ENCODE data around the gene UBALD2.
"Not testable (repeated sequence)": the region's sequence is repeated elsewhere in the genome, so short reads cannot be mapped to it uniquely, and the experiment has no call there.

UBALD2 gene

GRCh38 chr17:76254275-76254674 is 10.9 kb upstream of the UBALD2 start:
- Mint-ChIP-seq H3K4me1 (peaks cover 49% of the 10 kb centered on the region), H3K36me3 (peaks cover 1% of the 10 kb centered on the region), H3K9me3 (no peaks in the 10 kb centered on the region), H3K4me3 (no peak overlapping the region), H3K27ac (no peak overlapping the region), H3K27me3 (no peaks in the 10 kb centered on the region)

DNA sequence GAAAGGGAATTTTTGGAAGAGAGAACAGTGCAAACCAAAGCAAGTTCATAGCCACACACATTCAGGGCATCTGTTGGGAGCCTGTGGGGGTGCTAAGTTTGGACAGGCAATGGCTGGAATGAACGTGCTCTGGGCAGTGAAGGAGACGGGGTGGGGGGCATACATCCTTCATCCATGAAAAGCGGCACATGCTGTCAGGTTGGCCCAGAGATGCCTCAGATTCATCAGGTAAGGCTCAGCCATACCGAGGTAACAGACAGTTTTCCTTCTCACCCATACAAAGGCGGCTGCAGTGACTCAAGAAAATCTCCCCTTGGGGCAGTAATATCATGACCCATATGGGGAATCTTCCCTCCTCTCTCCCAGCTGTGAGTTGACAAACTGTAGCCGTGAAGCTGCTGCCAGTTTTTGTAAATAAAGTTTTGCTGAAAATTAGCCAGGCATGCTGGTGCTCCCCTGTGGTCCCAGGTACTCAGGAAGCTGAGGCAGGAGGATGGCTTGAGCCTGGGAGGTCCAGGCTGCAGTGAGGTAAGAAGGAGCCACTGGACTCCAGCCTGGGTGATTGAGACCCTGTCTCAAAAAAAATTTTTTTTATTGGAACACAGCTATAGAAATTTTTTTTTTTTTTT is 9.2 kb upstream of the UBALD2 start:
- H3K27ac Mint-ChIP-seq, result peak overlapping the region; percentile 68
- peaks cover 1% of the 10 kb centered on the region for H3K36me3 Mint-ChIP-seq
- H3K27me3 Mint-ChIP-seq, result no peaks in the 10 kb centered on the region
- no peaks in the 10 kb centered on the region for H3K9me3 Mint-ChIP-seq
- peaks cover 53% of the 10 kb centered on the region for H3K4me1 Mint-ChIP-seq
- H3K4me3 Mint-ChIP-seq, result no peak overlapping the region

DNA sequence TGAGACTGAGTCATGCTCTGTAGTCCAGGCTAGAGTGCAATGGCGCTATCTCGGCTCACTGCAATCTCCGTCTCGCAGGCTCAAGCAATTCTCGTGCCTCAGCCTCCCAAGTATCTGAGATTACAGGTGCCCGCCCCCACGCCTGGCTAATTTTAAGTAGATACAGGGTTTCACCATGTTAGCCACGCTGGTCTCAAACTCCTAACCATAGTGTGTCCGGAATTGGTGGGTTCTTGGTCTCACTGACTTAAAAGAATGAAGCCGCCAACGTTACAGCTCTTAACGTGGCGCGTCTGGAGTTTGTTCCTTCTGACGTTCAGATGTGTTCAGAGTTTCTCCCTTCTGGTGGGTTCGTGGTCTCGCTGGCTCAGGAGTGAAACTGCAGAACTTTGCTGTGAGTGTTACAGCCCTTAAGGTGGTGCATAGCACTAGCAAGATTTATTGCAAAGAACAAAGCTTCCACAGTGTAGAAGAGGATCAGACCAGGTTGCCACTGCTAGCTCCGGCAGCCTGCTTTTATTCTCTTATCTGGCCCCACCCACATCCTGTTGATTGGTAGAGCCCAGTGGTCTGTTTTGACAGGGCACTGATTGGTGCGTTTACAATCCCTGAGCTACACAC is 8.6 kb upstream of the UBALD2 start:
- Mint-ChIP-seq H3K4me3 (peak overlapping the region; percentile 65), H3K4me1 (peaks cover 51% of the 10 kb centered on the region), H3K27ac (peak overlapping the region; percentile 87)
- not testable (repeated sequence) for H3K9me3 Mint-ChIP-seq, H3K27me3 Mint-ChIP-seq, H3K36me3 Mint-ChIP-seq

DNA sequence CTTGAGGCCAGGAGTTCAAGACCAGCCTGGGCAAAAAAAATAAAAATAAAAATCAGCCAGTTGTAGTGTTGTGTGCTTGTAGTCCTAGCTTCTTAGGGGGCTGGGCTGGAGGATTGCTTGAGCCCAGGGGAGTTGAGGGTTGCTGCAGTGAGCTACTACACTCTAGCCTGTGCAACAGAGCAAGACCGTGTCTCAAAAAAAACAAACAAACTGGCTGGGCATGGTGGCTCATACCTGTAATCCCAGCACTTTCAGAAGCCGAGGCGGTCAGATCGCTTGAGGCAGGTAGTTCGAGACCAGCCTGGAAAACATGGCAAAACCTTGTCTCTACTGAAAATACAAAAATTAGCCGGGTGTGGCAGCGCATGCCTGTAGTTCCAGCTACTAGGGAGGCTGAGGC is 4.9 kb upstream of the UBALD2 start:
- H3K4me1 Mint-ChIP-seq, result peaks cover 58% of the 10 kb centered on the region
- no peaks in the 10 kb centered on the region for H3K9me3 Mint-ChIP-seq
- peak overlapping the region; percentile 51 for H3K27ac Mint-ChIP-seq
- no peak overlapping the region for H3K4me3 Mint-ChIP-seq
- no peaks in the 10 kb centered on the region for H3K27me3 Mint-ChIP-seq
- H3K36me3 Mint-ChIP-seq, result peaks cover 1% of the 10 kb centered on the region

DNA sequence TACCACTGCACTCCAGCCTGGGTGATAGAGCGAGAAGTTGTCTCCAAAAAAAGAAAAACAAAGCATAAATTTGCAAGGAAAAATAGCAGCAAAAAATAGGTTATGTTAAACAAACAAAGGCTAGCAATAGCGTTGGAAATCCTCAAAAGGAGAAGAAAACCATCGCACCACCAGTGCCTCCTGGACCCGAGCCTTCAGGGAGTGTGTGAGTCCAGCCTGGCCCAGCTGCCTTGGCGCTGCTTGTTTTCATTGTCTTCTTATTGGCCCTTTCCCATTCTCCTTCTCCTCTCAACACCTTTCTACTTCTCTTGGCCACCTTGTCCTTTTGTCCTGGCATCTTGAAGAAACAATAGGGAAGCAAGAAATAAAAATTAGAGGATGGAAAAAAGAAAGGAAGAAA is 4.5 kb upstream of the UBALD2 start:
- no peaks in the 10 kb centered on the region for H3K9me3 Mint-ChIP-seq
- H3K4me1 Mint-ChIP-seq, result peaks cover 53% of the 10 kb centered on the region
- H3K4me3 Mint-ChIP-seq, result no peak overlapping the region
- H3K27me3 Mint-ChIP-seq, result no peaks in the 10 kb centered on the region
- H3K36me3 Mint-ChIP-seq, result peaks cover 1% of the 10 kb centered on the region
- peak overlapping the region; percentile 17 for H3K27ac Mint-ChIP-seq

DNA sequence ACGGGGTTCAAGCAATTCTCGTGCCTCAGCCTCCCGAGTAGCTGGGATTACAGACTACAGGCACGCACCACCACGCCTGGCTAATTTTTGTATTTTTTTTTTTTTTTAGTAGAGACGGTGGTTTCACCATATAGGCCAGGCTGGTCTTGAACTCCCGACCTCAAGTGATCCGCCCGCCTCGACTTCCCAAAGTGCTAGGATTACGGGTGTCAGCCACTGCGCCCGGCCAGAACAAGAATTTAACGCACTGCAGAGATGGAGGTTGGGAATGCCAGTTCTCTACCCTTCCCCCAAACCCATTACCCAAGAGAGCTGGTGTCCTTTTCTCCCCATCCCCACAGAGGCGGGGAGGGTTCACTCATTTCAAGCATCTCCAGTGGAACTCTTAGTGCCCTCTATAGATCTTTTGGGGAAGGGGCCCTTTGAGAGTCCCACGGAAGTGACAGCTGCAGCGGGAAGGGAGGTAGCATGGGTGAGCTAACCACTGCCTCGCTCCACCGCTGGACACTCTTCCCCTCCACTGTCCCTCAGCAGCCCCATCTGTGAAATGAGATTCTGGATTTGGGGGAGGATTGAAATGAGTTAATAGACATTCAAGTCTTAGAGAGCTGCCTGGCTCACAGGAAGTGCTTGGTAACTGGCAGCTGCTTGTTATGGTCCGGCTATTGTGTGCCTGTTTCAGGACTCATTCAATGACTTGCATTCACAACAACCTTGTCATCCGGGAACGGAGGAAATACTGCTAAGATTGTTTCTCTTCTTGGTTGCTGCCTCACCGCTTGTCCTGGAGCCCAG is 3.5 kb upstream of the UBALD2 start:
- Mint-ChIP-seq H3K27ac (peak overlapping the region; percentile 95), H3K27me3 (no peaks in the 10 kb centered on the region), H3K36me3 (peaks cover 1% of the 10 kb centered on the region), H3K4me1 (peaks cover 44% of the 10 kb centered on the region), H3K4me3 (no peak overlapping the region), H3K9me3 (no peaks in the 10 kb centered on the region)

DNA sequence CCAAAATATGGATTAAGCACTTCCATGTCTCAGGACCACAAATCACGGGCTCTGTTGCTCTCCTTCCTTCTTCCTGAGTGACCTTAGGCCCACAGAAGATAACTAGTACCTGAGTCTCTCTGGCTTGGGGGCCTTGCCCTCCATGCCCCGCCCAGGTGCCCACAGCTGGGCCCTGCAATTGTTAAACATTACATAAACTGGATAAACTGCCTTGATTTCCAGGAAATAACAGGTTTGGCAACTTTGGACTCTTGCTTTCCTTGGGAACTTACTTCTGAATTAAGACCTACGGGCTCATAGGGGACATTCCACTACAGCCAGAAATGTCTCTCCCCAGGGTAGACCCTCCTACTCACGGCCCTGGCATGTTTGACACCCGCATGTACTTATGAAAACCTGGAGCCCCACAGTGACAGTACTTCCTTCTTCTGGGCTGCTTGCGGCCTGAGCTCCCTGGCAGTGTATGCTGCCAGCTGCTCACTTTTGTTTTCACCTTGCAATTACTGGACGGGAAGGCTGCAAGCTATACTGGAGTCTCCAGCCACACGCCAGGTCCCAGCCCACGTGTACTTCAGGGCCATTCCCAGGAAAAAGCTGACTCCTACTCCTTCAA is 2.3 kb upstream of the UBALD2 start:
- H3K9me3 Mint-ChIP-seq, result no peaks in the 10 kb centered on the region

GRCh38 chr17:76263896-76264295 is 1.3 kb upstream of the UBALD2 start:
- H3K4me1 Mint-ChIP-seq, result peaks cover 49% of the 10 kb centered on the region

More for the DNA sequence above, 2.3 kb upstream of the UBALD2 start:
- peak overlapping the region; percentile 95 for H3K27ac Mint-ChIP-seq
- H3K4me1 Mint-ChIP-seq, result peaks cover 43% of the 10 kb centered on the region
- H3K4me3 Mint-ChIP-seq, result peak overlapping the region; percentile 48
- peaks cover 4% of the 10 kb centered on the region for H3K36me3 Mint-ChIP-seq
- H3K27me3 Mint-ChIP-seq, result no peaks in the 10 kb centered on the region

DNA sequence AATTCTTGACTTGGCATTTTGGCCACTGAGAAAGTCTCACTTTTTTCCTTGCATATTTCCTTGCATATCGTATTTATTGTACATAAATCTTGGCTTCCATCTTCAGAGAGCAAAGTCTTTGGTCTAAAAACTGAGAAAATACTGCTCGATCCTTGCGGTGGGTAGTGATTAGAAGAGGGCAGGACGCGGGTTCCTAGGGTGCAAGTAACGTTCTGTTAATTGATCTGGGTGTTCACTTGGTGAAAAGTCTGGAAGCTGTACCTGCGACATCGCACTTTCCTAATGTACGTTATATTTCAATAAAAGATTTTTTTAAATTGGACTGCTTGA is 758 bp upstream of the UBALD2 start:
- Mint-ChIP-seq H3K4me3 (peak overlapping the region; percentile 74), H3K27me3 (no peaks in the 10 kb centered on the region), H3K9me3 (no peaks in the 10 kb centered on the region), H3K27ac (peak overlapping the region; percentile 95), H3K4me1 (peaks cover 54% of the 10 kb centered on the region), H3K36me3 (peaks cover 7% of the 10 kb centered on the region)

More at GRCh38 chr17:76263896-76264295, 1.3 kb upstream of the UBALD2 start:
- Mint-ChIP-seq H3K36me3 (peaks cover 7% of the 10 kb centered on the region), H3K9me3 (no peaks in the 10 kb centered on the region), H3K27ac (peak overlapping the region; percentile 95), H3K27me3 (no peaks in the 10 kb centered on the region), H3K4me3 (peak overlapping the region; percentile 74)

- H3K36me3 Mint-ChIP-seq, result peaks cover 7% of the 10 kb centered on the region
- peaks cover 61% of the 10 kb centered on the region for H3K4me1 Mint-ChIP-seq
Measured at GRCh38 chr17:76265624-76266243, 586 bp downstream of the UBALD2 start.

GRCh38 chr17:76266244-76266938 is 1.2 kb downstream of the UBALD2 start:
- peak overlapping the region; percentile 94 for H3K27ac Mint-ChIP-seq
- no peaks in the 10 kb centered on the region for H3K9me3 Mint-ChIP-seq
- peak overlapping the region; percentile 91 for H3K4me3 Mint-ChIP-seq
- no peaks in the 10 kb centered on the region for H3K27me3 Mint-ChIP-seq
- peaks cover 7% of the 10 kb centered on the region for H3K36me3 Mint-ChIP-seq
- H3K4me1 Mint-ChIP-seq, result peaks cover 63% of the 10 kb centered on the region

More at GRCh38 chr17:76265624-76266243, 586 bp downstream of the UBALD2 start:
- Mint-ChIP-seq H3K27me3 (no peaks in the 10 kb centered on the region), H3K4me3 (peak overlapping the region; percentile 91), H3K27ac (peak overlapping the region; percentile 92), H3K9me3 (no peaks in the 10 kb centered on the region)

- Mint-ChIP-seq H3K27me3 (no peaks in the 10 kb centered on the region), H3K4me1 (peaks cover 56% of the 10 kb centered on the region), H3K9me3 (no peaks in the 10 kb centered on the region), H3K4me3 (peak overlapping the region; percentile 91), H3K36me3 (peaks cover 7% of the 10 kb centered on the region), H3K27ac (peak overlapping the region; percentile 99)
Measured at GRCh38 chr17:76267051-76267576, 2.0 kb downstream of the UBALD2 start.

- not testable (repeated sequence) for H3K9me3 Mint-ChIP-seq, H3K36me3 Mint-ChIP-seq, H3K27me3 Mint-ChIP-seq
- peaks cover 51% of the 10 kb centered on the region for H3K4me1 Mint-ChIP-seq
- peak overlapping the region; percentile 99 for H3K27ac Mint-ChIP-seq
- H3K4me3 Mint-ChIP-seq, result peak overlapping the region; percentile 91
Measured at GRCh38 chr17:76267581-76268001, 2.4 kb downstream of the UBALD2 start.

DNA sequence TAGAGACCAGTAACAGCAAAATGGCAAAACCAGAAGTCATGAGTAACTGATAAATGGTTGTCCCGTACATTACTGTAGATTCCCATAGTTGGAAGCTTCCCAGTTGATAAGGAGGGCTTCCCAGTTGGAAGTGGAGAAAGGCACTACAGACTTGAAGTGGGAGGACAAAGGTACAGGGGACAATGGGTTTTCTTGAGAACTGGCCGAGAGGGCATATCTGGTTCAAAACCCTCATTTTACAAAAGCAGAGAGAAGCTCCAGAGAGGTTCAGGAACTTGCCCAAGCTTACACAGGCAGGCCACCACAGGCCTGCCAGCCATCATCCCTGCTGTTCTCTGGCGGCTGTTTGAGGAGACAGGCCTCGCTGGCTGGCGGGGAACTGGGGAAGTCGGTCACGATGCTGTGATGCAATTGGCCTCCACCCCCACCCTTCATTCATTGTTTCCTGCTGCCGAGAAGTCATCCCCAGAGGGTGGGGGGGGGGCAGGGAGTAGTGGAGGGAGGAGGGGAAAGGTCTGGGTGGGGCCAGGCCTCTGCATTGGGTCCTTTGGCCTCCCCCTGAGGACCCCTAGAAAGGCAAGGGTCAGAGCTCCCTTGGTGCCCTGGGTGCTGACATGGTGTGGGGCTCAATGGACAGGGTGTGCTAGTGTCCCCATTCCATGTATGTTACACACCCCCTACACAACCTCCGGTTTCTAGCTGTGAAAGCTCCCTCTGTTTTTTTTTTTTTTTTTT is 3.0 kb downstream of the UBALD2 start:
- Mint-ChIP-seq H3K9me3 (no peaks in the 10 kb centered on the region), H3K4me1 (peaks cover 51% of the 10 kb centered on the region), H3K4me3 (peak overlapping the region; percentile 91), H3K27me3 (no peaks in the 10 kb centered on the region), H3K36me3 (peaks cover 7% of the 10 kb centered on the region), H3K27ac (peak overlapping the region; percentile 99)

Data from activated naive CD4-positive, alpha-beta T cell treated with anti-CD3 and anti-CD28 coated beads, Interleukin-2, amount 50 U/mL, for 24 hours (primary cell).